SK-N-MC (cell line): Measurements from ENCODE around the gene NKD2.

Experiments
- EZH2 ChIP-seq: fragments of 200-600 bp; sonication (generic); IDR thresholded peaks from one replicate; pipeline ENCODE4 v1.6.1; 2017; ENCODE audit warnings: antibody characterized with exemption
- FOXP2 ChIP-seq: optimal IDR thresholded peaks from 2 replicates; pipeline ENCODE3; 2011; ENCODE audit warnings: mild to moderate bottlenecking, moderate library complexity; ENCODE audit not compliant: insufficient read depth; ENCODE audit errors: extremely low read length, control extremely low read depth
- POLR2AphosphoS5 ChIP-seq: IDR thresholded peaks from 2 replicates; pipeline ENCODE4 v1.6.1; 2012; ENCODE audit warnings: mild to moderate bottlenecking, low read depth, low read length, borderline replicate concordance

GRCh38 chr5:1043327-1043726, 34.7 kb downstream of the NKD2 start:
- TF ChIP-seq POLR2AphosphoS5 (no peak), EZH2 (no peak), FOXP2 (no peak)
